Type B pancreatic cell (in vitro differentiated cells): ENCODE data around the gene BEST2. TPM values are rescaled to one million over a fixed set of nuclear protein-coding genes. Genes with fewer than 3 reads are reported as not detected.
A peak's percentile ranks its signal among the peaks of the same experiment; 100 is the strongest.

ENCODE experiments used
- DNase-seq: peaks from one replicate; pipeline ENCODE4 v3.0.0; 2021; ENCODE audit warnings: mixed read lengths; ENCODE audit not compliant: unreplicated experiment; ENCODE audit errors: extremely low spot score
- H3K27ac Mint-ChIP-seq: 2 replicates; pipeline ENCODE4 v1.8.0; 2021; ENCODE audit warnings: mild to moderate bottlenecking, mixed read lengths
- H3K27me3 Mint-ChIP-seq: 2 replicates; pipeline ENCODE4 v1.8.0; 2021; ENCODE audit warnings: mixed read lengths
- H3K36me3 Mint-ChIP-seq: 2 replicates; pipeline ENCODE4 v1.8.0; 2021; ENCODE audit warnings: mixed read lengths
- H3K4me1 Mint-ChIP-seq: one replicate; pipeline ENCODE4 v1.8.0; 2021; ENCODE audit warnings: mixed read lengths; ENCODE audit not compliant: unreplicated experiment
- H3K4me3 Mint-ChIP-seq: 2 replicates; pipeline ENCODE4 v1.8.0; 2021; ENCODE audit warnings: mild to moderate bottlenecking, mixed read lengths
- H3K9me3 Mint-ChIP-seq: 2 replicates; pipeline ENCODE4 v1.8.0; 2021; ENCODE audit warnings: mixed read lengths
- microRNA-seq: library from miRNA; unstranded; fragments of <30 nt; microRNA quantifications from one replicate; pipeline ENCODE4, GENCODE V29; 2020
- total RNA-seq: library from RNA; stranded (reverse); gene quantifications from 2 replicates; pipeline ENCODE4 v1.2.1, GENCODE V29; 2021; ENCODE audit warnings: low replicate concordance
- TF ChIP-seq, protein P1 (sequence below): fragments of 200-600 bp; sonication (generic); conservative IDR thresholded peaks from 2 replicates; pipeline ENCODE4 v1.5.0; 2021; ENCODE audit warnings: antibody characterized with exemption, mild to moderate bottlenecking

Gene BEST2
- total RNA-seq, 1 donor from 2014 or later = 0.14 TPM

DNA sequence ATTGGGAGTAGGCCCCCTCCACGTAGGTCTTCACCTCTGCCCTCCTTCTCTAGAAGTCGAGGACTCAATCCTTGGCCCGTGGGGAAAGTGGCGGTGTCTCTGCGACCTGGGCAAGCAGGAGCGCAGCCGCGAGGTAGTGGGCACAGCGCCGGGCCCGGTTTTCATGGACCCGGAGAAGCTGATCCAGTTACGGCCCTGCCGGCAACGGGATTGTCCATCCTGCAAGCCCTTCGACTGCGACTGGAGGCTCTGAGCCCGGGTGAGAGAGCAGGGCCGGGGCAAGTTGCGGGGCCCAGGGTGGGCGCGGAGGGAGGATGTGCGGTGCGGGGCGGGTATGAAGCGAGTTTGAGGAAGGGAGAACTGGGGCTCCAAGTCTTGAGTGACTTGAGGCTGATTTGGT lies 52.5 kb downstream of the BEST2 start:
- Mint-ChIP-seq H3K27ac (no peak overlapping the region), H3K4me1 (peaks cover 22% of the 10 kb centered on the region), H3K4me3 (no peak overlapping the region), H3K9me3 (no peaks in the 10 kb centered on the region), H3K27me3 (peaks cover 3% of the 10 kb centered on the region), H3K36me3 (peaks cover 5% of the 10 kb centered on the region)
- TF ChIP-seq, protein P1, sequence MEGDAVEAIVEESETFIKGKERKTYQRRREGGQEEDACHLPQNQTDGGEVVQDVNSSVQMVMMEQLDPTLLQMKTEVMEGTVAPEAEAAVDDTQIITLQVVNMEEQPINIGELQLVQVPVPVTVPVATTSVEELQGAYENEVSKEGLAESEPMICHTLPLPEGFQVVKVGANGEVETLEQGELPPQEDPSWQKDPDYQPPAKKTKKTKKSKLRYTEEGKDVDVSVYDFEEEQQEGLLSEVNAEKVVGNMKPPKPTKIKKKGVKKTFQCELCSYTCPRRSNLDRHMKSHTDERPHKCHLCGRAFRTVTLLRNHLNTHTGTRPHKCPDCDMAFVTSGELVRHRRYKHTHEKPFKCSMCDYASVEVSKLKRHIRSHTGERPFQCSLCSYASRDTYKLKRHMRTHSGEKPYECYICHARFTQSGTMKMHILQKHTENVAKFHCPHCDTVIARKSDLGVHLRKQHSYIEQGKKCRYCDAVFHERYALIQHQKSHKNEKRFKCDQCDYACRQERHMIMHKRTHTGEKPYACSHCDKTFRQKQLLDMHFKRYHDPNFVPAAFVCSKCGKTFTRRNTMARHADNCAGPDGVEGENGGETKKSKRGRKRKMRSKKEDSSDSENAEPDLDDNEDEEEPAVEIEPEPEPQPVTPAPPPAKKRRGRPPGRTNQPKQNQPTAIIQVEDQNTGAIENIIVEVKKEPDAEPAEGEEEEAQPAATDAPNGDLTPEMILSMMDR = no peak
- DNase-seq = no peak

DNA sequence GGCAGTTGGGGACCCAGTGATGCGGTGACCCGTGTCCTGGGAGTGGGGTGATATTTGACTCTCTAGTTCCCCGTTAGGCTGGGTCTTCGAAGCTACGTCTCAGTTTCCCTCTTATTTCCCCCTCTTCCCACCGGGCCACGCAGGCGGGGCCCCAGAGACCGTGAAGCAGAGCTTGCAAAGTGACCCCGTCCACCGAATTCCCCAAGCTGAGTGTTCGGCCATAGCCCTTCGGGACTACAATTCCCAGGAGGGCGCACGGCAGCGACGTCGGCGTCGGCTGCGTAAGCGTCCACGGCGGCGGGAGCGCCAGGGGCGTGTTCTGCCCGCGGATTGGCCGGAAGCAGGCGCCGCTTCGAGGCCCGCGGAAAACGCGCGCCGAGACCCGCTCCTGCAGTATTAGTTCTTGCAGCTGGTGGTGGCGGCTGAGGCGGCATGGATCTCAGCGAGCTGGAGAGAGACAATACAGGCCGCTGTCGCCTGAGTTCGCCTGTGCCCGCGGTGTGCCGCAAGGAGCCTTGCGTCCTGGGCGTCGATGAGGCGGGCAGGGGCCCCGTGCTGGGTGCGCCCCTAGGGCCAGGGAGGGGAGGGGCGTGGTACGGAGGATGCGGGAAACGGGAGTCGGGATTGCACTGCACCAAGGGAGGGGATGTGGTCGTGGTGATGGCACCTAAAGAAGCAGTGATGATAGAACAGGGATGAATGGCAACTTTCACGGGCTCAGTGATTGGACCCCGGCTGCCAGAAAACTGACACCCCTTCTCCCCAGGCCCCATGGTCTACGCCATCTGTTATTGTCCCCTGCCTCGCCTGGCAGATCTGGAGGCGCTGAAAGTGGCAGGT lies 54.9 kb downstream of the BEST2 start, which contains the start of gene RNASEH2A:
Gene RNASEH2A, plus strand, starts transcription at position 343 of the 840 bp plus-strand sequence. Its CDS starts 90 bp downstream, at position 433.
- H3K4me1 Mint-ChIP-seq = peaks cover 15% of the 10 kb centered on the region
- TF ChIP-seq, protein P1 = peak; percentile 24
- peak; percentile 92 for DNase-seq
- peak within 1 kb of the TSS; percentile 96 for H3K4me3 Mint-ChIP-seq
- peaks cover 5% of the 10 kb centered on the region for H3K36me3 Mint-ChIP-seq
- H3K9me3 Mint-ChIP-seq = no peaks in the 10 kb centered on the region
- H3K27me3 Mint-ChIP-seq = peaks cover 3% of the 10 kb centered on the region
- peak within 1 kb of the TSS; percentile 88 for H3K27ac Mint-ChIP-seq

Small RNA genes lying within 50 kb of the gene (microRNA-seq; reads per million reads assigned to microRNA genes)
- not detected for gene MIR5684

Other genes starting within 250 kb of the BEST2 start
- gene ZNF564, start 200.3 kb upstream of the BEST2 start, total RNA-seq = 11.0 and 14.5 TPM in 2 replicates
- 11.2 and 11.4 TPM in 2 replicates for gene ZNF490, start 141.0 kb upstream of the BEST2 start, total RNA-seq
- 21.1 and 27.4 TPM in 2 replicates for gene ZNF791, start 140.9 kb upstream of the BEST2 start, total RNA-seq
- gene MAN2B1, start 85.0 kb upstream of the BEST2 start, total RNA-seq = 90.6 and 95.4 TPM in 2 replicates
- 9.8 and 14.6 TPM in 2 replicates for gene WDR83, start 85.0 kb upstream of the BEST2 start, total RNA-seq
- 71.2 and 79.4 TPM in 2 replicates for gene DHPS, start 69.9 kb upstream of the BEST2 start, total RNA-seq
- 0.85 TPM in 1 of 2 replicates, not detected in the other for gene GNG14, start 63.8 kb upstream of the BEST2 start, total RNA-seq
- gene FBXW9, start 55.2 kb upstream of the BEST2 start, total RNA-seq = 15.4 and 17.0 TPM in 2 replicates
- gene TNPO2, start 27.9 kb upstream of the BEST2 start, total RNA-seq = 78.6 and 99.7 TPM in 2 replicates
- 164 and 173 TPM in 2 replicates for gene TRIR, start 17.1 kb upstream of the BEST2 start, total RNA-seq
- 59.6 and 74.5 TPM in 2 replicates for gene GET3, start 14.3 kb upstream of the BEST2 start, total RNA-seq
- gene HOOK2, start 23.8 kb downstream of the BEST2 start, total RNA-seq = 50.1 and 55.0 TPM in 2 replicates
- gene JUNB, start 39.7 kb downstream of the BEST2 start, total RNA-seq = 31.3 and 116 TPM in 2 replicates
- 416 and 497 TPM in 2 replicates for gene PRDX2, start 50.0 kb downstream of the BEST2 start, total RNA-seq
- gene THSD8, start 50.3 kb downstream of the BEST2 start, total RNA-seq = 10.1 and 19.4 TPM in 2 replicates
- 13.7 and 37.2 TPM in 2 replicates for gene RNASEH2A, start 54.8 kb downstream of the BEST2 start, total RNA-seq
- gene RTBDN, start 82.8 kb downstream of the BEST2 start, total RNA-seq = not detected in 2 replicates
- 1.9 and 3.5 TPM in 2 replicates for gene MAST1, start 86.7 kb downstream of the BEST2 start, total RNA-seq
- gene DNASE2, start 129.7 kb downstream of the BEST2 start, total RNA-seq = 17.9 and 24.6 TPM in 2 replicates
- gene KLF1, start 135.4 kb downstream of the BEST2 start, total RNA-seq = not detected in 2 replicates
- gene GCDH, start 139.4 kb downstream of the BEST2 start, total RNA-seq = 29.7 and 46.8 TPM in 2 replicates
- 1.8 TPM in 1 of 2 replicates, not detected in the other for gene SYCE2, start 167.5 kb downstream of the BEST2 start, total RNA-seq
- 67.5 and 68.5 TPM in 2 replicates for gene FARSA, start 181.9 kb downstream of the BEST2 start, total RNA-seq
- 1,188 and 1,294 TPM in 2 replicates for gene CALR, start 186.8 kb downstream of the BEST2 start, total RNA-seq
- 77.1 and 82.3 TPM in 2 replicates for gene RAD23A, start 194.1 kb downstream of the BEST2 start, total RNA-seq
- 23.1 and 24.8 TPM in 2 replicates for gene GADD45GIP1, start 205.4 kb downstream of the BEST2 start, total RNA-seq
- gene DAND5, start 217.8 kb downstream of the BEST2 start, total RNA-seq = not detected in 2 replicates
- 4.2 and 12.4 TPM in 2 replicates for gene NFIX, start 243.7 kb downstream of the BEST2 start, total RNA-seq